ENCODE results near the gene TCL1A. TPM values are rescaled to one million over a fixed set of nuclear protein-coding genes. Genes with fewer than 3 reads are reported as not detected.

The TCL1A gene
- total RNA-seq, 1 experiment from 2014 or later = not detected

- Histone ChIP-seq H3K27me3 (ENCODE audit: insufficient read depth, low read length) (no peaks in the 10 kb centered on the region; the same call in 1 of the 2 replicates), H3K4me2 (ENCODE audit: insufficient read depth, insufficient read length, low read length) (no peak overlapping the region), H3K14ac (ENCODE audit: insufficient read depth, low read length) (no peak overlapping the region), H3K79me1 (ENCODE audit: insufficient read depth, low read depth, low read length, poor library complexity, severe bottlenecking) (no peaks in the 10 kb centered on the region), H3K4me1 (ENCODE audit: insufficient read depth, low read length) (peaks cover 4% of the 10 kb centered on the region; the same call in 1 of the 2 replicates), H4K20me1 (ENCODE audit: control insufficient read depth, insufficient read depth, insufficient read length) (no peaks in the 10 kb centered on the region), H3K56ac (ENCODE audit: insufficient read length, low read depth, low read length) (no peak overlapping the region), H3K9ac (ENCODE audit: extremely low read depth, insufficient read length, low read length) (no peak overlapping the region), H3K9me3 (ENCODE audit: control insufficient read depth, low read depth, low read length) (no peaks in the 10 kb centered on the region), H4K5ac (ENCODE audit: insufficient read length, low read depth, low read length) (no peak overlapping the region), H2AK5ac (ENCODE audit: insufficient read length, low read length) (no peak overlapping the region), H3T11ph (ENCODE audit: low read length) (no peak overlapping the region), H2AFZ (ENCODE audit: low read length) (no peak overlapping the region), H3K27ac (ENCODE audit: insufficient read length, low read depth, low read length) (no peak overlapping the region), H2BK15ac (ENCODE audit: low read depth, low read length) (no peak overlapping the region), H4K91ac (ENCODE audit: insufficient read length, low read depth, low read length) (no peak overlapping the region), H3K18ac (ENCODE audit: insufficient read length, low read depth, low read length) (no peak overlapping the region), H4K8ac (replicated peaks; ENCODE audit: insufficient read length, low read depth, low read length) (no peak overlapping the region), H3K79me2 (ENCODE audit: insufficient read depth, low read length) (no peaks in the 10 kb centered on the region), H2BK120ac (ENCODE audit: low read depth, low read length, poor library complexity, severe bottlenecking) (no peak overlapping the region), H2BK20ac (ENCODE audit: low read depth, low read length, poor library complexity, severe bottlenecking) (no peak overlapping the region), H2BK12ac (ENCODE audit: insufficient read length, low read depth, low read length) (no peak overlapping the region), H2BK5ac (ENCODE audit: insufficient read length, low read length) (no peak overlapping the region), H3K4ac (ENCODE audit: low read depth, low read length) (no peak overlapping the region), H3K23ac (ENCODE audit: insufficient read length, low read depth, low read length) (no peak overlapping the region), H3K23me2 (ENCODE audit: insufficient read length, low read depth, low read length, poor library complexity, severe bottlenecking) (no peaks in the 10 kb centered on the region)
- Mint-ChIP-seq H3K27ac (no peak overlapping the region), H3K9me3 (peaks cover 0 to 2% of the 10 kb centered on the region in 2 experiments; a peak in 1 of 5 replicates), H3K27me3 (ENCODE audit: low read depth) (peaks cover 24% of the 10 kb centered on the region), H3K4me1 (peaks cover 20 to 21% of the 10 kb centered on the region in 2 experiments), H3K36me3 (ENCODE audit: insufficient read depth in 1 of 3, low read depth in 3 of 3) (no peaks in the 10 kb centered on the region), H3K4me3 (no peak overlapping the region)
- WGBS (ENCODE audit: extremely low coverage, insufficient read length, low lambda C conversion rate) = no CpG with 5 or more reads among the region's 3 CpGs
- TF ChIP-seq, protein P1, sequence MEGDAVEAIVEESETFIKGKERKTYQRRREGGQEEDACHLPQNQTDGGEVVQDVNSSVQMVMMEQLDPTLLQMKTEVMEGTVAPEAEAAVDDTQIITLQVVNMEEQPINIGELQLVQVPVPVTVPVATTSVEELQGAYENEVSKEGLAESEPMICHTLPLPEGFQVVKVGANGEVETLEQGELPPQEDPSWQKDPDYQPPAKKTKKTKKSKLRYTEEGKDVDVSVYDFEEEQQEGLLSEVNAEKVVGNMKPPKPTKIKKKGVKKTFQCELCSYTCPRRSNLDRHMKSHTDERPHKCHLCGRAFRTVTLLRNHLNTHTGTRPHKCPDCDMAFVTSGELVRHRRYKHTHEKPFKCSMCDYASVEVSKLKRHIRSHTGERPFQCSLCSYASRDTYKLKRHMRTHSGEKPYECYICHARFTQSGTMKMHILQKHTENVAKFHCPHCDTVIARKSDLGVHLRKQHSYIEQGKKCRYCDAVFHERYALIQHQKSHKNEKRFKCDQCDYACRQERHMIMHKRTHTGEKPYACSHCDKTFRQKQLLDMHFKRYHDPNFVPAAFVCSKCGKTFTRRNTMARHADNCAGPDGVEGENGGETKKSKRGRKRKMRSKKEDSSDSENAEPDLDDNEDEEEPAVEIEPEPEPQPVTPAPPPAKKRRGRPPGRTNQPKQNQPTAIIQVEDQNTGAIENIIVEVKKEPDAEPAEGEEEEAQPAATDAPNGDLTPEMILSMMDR (conservative IDR thresholded peaks at IDR 0.05) = no peak
- no peak for DNase-seq
Observed at GRCh38 chr14:95756751-95757150, 42.8 kb upstream of the TCL1A start.

Data from H9 (cell line).